22Rv1 (cell line): ENCODE results near the gene RAPGEF3.

Experiments
- H3K27ac ChIP-seq: fragments of 450-650 bp; 2 replicates; pipeline ENCODE4 v1.5.1; 2017
- ZFX ChIP-seq: fragments of 450-650 bp; IDR thresholded peaks from 2 replicates; pipeline ENCODE4 v1.6.1; 2017; ENCODE audit warnings: antibody characterized with exemption, borderline replicate concordance
- TF ChIP-seq, protein P1 (sequence below): fragments of 450-650 bp; IDR thresholded peaks from 2 replicates; pipeline ENCODE4 v1.5.1; 2017; ENCODE audit warnings: mild to moderate bottlenecking

Gene RAPGEF3

GRCh38 chr12:47778881-47779280, 20.2 kb upstream of the RAPGEF3 start:
- TF ChIP-seq, protein P1, sequence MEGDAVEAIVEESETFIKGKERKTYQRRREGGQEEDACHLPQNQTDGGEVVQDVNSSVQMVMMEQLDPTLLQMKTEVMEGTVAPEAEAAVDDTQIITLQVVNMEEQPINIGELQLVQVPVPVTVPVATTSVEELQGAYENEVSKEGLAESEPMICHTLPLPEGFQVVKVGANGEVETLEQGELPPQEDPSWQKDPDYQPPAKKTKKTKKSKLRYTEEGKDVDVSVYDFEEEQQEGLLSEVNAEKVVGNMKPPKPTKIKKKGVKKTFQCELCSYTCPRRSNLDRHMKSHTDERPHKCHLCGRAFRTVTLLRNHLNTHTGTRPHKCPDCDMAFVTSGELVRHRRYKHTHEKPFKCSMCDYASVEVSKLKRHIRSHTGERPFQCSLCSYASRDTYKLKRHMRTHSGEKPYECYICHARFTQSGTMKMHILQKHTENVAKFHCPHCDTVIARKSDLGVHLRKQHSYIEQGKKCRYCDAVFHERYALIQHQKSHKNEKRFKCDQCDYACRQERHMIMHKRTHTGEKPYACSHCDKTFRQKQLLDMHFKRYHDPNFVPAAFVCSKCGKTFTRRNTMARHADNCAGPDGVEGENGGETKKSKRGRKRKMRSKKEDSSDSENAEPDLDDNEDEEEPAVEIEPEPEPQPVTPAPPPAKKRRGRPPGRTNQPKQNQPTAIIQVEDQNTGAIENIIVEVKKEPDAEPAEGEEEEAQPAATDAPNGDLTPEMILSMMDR: no peak
- TF ChIP-seq ZFX: no peak
- peak overlapping the region; percentile 12; the same call in 1 of the 2 replicates for H3K27ac ChIP-seq

DNA sequence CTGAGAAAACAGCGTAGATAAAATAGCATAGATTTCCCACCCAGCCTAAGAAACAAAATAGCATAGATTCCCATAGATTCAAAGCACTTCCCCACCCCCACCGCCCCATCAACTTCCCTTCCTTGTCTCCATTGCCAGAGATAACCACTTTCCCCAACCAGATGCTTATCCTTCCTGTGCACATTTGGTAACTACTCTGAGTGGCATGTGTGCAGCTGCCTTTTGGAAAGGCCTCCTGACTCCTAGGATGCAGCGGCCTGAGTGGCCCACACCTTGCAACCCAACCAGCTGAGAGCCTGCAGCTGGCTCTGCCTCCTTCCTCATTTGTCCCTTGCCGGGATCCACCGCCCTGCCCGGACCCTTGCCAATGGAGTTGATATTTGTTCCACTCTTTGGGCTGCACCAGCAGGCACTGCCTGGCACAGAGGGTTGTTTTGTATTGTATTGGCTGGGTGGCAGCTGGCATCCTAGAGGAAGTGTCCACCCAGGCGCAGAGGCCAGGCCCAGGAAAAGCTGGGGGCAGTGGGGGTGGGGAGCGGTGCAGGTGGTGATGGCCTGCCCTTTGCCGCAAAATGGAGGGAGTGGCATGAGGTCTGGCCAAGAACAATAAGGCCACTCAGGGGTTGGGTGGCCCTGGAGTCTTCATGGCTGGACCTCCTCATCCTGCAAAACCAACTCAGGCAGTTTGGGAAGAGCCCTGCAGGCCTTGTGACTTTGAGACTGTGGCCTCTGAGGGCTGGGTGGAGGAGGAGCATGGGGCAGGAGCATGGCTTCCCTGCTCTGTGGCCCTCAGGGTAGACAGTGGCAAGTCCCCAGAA, 19.3 kb upstream of the RAPGEF3 start:
- H3K27ac ChIP-seq: peak overlapping the region; percentile 12; the same call in 1 of the 2 replicates
- TF ChIP-seq ZFX: no peak
- TF ChIP-seq, protein P1: no peak

DNA sequence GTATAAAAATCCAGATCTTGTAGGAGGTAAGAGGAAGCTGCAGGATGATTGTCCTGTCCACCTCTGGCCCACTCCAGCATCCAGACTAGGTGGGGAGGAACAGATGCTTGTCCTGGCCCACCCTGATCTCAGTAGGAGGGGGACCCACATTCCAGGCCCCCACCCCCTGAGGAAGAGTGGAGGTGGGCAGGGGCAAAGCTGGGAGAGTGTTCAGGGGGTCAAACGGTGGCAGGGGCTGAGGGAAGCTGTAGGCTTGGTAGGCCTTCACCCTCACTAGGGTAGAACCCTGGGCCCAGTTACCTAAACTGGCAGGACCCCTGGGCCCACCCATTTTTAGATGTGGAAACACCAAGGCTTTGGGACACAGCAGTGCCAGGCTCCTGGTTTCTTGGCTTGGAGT, 18.5 kb upstream of the RAPGEF3 start:
- peak overlapping the region; percentile 12; the same call in 1 of the 2 replicates for H3K27ac ChIP-seq

GRCh38 chr12:47776471-47777143, 17.9 kb upstream of the RAPGEF3 start:
- H3K27ac ChIP-seq: peak overlapping the region; percentile 12; the same call in 1 of the 2 replicates
- TF ChIP-seq ZFX: no peak
- TF ChIP-seq, protein P1: no peak

More for the DNA sequence above, 18.5 kb upstream of the RAPGEF3 start:
- TF ChIP-seq, protein P1: no peak
- TF ChIP-seq ZFX: no peak

DNA sequence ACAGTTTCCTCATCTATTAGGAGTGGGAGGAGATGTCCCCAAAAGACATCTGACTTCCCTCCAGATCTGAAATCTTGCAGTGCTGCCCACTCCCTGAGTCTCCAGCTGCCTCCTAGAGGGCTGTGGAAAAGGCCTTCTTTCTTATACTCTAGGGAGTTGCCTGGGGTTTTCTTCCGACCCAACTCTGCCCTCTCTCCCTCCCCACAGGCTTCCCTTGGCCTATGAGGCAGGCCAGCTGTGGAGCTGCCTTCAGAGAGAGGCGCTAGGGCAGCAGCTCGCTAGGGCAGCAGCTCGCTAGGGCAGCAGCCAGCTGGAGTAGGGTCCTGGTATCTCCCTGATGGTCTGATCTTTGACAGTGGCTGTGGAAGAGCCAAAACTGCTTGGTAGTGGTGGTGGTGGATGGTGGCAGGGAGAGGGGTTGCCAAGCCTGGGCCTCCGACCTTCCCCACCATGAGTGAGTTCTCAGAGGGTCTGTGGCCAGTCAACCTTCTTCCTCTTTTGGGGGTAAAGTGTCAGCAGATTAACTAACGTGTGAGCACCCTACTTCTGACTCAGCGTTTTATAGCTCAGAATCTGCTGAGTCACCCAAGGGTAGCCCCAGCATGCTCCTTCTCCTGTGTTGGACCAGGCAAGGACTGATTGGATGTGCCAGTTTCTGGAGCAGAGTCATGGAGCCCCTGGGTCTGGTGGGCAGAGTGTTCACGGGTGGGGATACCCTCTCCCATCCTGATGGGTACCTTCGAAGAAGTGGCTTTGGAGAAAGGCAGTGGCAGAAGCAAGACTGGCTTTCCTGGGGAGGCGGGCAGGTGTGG, 16.6 kb upstream of the RAPGEF3 start:
- peak overlapping the region; percentile 12; the same call in 1 of the 2 replicates for H3K27ac ChIP-seq
- TF ChIP-seq, protein P1: no peak

- H3K27ac ChIP-seq: no peak overlapping the region
- TF ChIP-seq, protein P1: no peak
- TF ChIP-seq ZFX: no peak
Measured at GRCh38 chr12:47774663-47775062, 16.0 kb upstream of the RAPGEF3 start.
